HG03575 (cell line): ENCODE results near the gene AGAP1.

Experiments used
- ATAC-seq: cut with Tn5 transposase; IDR thresholded peaks from one replicate; pipeline ENCODE4 v1.9.1; 2021; ENCODE audit not compliant: unreplicated experiment, insufficient number of reproducible peaks, low FRiP score; ENCODE audit errors: extremely low read depth

Gene AGAP1

GRCh38 chr2:235849489-235849888, 355.6 kb downstream of the AGAP1 start:
- ATAC-seq = no peak

- ATAC-seq = no peak
Observed at GRCh38 chr2:235850289-235850688, 356.4 kb downstream of the AGAP1 start.

- no peak for ATAC-seq
Observed at GRCh38 chr2:235850771-235851551, 357.1 kb downstream of the AGAP1 start.

- ATAC-seq = no peak
Observed at GRCh38 chr2:235851828-235852525, 358.1 kb downstream of the AGAP1 start.

- no peak for ATAC-seq
Observed at GRCh38 chr2:235852526-235852920, 358.7 kb downstream of the AGAP1 start.

GRCh38 chr2:235854276-235854675, 360.4 kb downstream of the AGAP1 start:
- no peak for ATAC-seq

- ATAC-seq = no peak
Observed at GRCh38 chr2:235855011-235855410, 361.2 kb downstream of the AGAP1 start.

- ATAC-seq = no peak
Observed at GRCh38 chr2:235856151-235856854, 362.5 kb downstream of the AGAP1 start.

- no peak for ATAC-seq
Observed at GRCh38 chr2:235857598-235857997, 363.8 kb downstream of the AGAP1 start.

- ATAC-seq = no peak
Observed at GRCh38 chr2:235858881-235859280, 365.0 kb downstream of the AGAP1 start.

GRCh38 chr2:235859651-235860050, 365.8 kb downstream of the AGAP1 start:
- no peak for ATAC-seq

- no peak for ATAC-seq
Observed at GRCh38 chr2:235860111-235860510, 366.3 kb downstream of the AGAP1 start.

GRCh38 chr2:235860871-235861270, 367.0 kb downstream of the AGAP1 start:
- no peak for ATAC-seq

GRCh38 chr2:235861383-235861782, 367.5 kb downstream of the AGAP1 start:
- no peak for ATAC-seq

- no peak for ATAC-seq
Observed at GRCh38 chr2:235863414-235863813, 369.6 kb downstream of the AGAP1 start.

- no peak for ATAC-seq
Observed at GRCh38 chr2:235864302-235864701, 370.5 kb downstream of the AGAP1 start.

- no peak for ATAC-seq
Observed at GRCh38 chr2:235864733-235865515, 371.1 kb downstream of the AGAP1 start.

- no peak for ATAC-seq
Observed at GRCh38 chr2:235866373-235866772, 372.5 kb downstream of the AGAP1 start.

GRCh38 chr2:235868224-235868623, 374.4 kb downstream of the AGAP1 start:
- no peak for ATAC-seq
